Endometrium (tissue), 2 donors: ENCODE results near the gene PA2G4.
"Not testable (repeated sequence)": the region's sequence is repeated elsewhere in the genome, so short reads cannot be mapped to it uniquely, and the experiment has no call there.

ENCODE experiments used
- FAIRE-seq: peaks from 2 replicates; lab custom pipeline; 2012; peaks lifted over from hg19 to GRCh38; lab: Jason Lieb, UNC
- donor health status: control.
- donor health status: control.

PA2G4 gene

GRCh38 chr12:56104109-56104814, at the start of gene PA2G4:
TSS of gene PA2G4 (plus strand) at chr12:56104559. CDS start at chr12:56104738, 179 bp downstream.
- peak; percentile 92 for FAIRE-seq

- not testable (repeated sequence) for FAIRE-seq
Measured at GRCh38 chr12:56059964-56060363, 44.4 kb upstream of the PA2G4 start.

DNA sequence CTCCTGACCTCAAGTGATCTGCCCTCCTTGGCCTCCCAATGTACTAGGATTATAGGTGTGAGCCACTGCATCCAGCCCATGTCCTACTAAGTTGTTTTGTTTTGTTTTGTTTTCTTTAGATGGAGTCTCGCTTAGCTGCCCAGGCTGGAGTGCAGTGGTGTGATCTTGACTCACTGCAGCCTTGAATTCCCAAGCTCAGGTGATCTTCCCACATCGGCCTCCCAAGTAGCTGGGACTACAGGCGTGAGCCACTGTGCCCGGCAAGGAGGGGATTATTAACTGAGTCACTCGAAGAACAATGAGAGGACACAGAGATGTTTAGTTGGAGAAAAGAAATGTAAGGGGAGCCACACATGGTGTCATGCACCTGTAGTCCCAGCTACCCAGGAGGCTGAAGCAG, 42.4 kb upstream of the PA2G4 start:
- FAIRE-seq, result no peak

DNA sequence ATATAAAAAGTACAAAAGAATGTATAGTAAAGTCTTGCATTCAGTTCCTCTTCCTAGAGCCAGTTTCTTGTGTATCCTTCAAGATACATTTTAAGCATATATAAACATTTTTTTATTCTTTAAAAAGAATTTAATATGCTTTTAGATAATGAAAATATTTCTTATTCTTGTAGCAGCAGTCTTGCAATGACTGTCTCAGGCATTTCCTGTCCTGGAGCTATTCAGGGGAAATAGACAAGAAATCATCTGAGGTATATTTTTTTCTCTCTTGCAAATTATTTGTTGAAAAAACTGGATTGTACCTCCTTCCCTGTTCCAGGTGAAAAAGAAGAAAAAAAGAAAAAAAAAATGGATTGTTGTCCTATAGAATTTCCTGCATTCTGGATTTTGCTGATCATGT, 41.4 kb upstream of the PA2G4 start:
- no peak for FAIRE-seq

DNA sequence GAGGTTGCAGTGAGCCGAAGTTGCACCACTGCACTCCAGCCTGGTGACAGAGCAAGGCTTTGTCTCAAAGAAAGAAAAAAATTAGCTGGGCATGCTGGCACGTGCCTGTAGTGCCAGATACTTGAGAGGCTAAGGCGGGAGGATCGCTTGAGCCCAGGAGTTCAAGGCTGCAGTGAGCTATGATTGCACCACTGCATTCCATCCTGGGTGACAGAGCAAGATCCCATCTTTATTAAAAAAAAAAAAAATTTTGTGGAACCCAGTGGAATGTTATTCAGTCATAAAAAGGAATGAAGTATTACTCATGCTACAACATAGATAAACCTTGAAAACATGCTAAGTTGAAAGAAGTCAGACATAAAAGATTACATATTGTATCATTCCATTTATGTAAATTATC, 32.7 kb upstream of the PA2G4 start:
- FAIRE-seq, result no peak

DNA sequence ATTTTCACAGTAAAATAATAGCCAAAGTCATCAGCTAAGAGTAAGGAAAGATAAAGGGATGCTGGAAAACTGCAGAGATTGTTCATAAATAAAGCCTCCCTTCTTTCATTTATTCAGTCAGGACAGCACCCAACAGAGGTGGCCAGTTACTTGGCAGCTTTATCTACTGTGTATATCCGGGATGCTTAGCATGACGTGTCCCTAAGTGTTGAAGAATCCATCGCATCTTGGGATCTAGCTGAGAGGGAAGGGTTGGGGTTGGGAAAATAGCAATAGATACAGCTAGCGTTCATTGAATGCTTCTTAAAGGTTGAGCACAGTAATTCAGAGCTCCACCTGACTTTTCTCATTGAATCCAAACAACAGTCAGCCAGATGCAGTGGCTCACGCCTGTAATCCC, 30.0 kb upstream of the PA2G4 start:
- FAIRE-seq, result no peak

- FAIRE-seq, result not testable (repeated sequence)
Measured at GRCh38 chr12:56077966-56078365, 26.4 kb upstream of the PA2G4 start.

GRCh38 chr12:56078427-56078826, 25.9 kb upstream of the PA2G4 start:
- FAIRE-seq, result no peak

DNA sequence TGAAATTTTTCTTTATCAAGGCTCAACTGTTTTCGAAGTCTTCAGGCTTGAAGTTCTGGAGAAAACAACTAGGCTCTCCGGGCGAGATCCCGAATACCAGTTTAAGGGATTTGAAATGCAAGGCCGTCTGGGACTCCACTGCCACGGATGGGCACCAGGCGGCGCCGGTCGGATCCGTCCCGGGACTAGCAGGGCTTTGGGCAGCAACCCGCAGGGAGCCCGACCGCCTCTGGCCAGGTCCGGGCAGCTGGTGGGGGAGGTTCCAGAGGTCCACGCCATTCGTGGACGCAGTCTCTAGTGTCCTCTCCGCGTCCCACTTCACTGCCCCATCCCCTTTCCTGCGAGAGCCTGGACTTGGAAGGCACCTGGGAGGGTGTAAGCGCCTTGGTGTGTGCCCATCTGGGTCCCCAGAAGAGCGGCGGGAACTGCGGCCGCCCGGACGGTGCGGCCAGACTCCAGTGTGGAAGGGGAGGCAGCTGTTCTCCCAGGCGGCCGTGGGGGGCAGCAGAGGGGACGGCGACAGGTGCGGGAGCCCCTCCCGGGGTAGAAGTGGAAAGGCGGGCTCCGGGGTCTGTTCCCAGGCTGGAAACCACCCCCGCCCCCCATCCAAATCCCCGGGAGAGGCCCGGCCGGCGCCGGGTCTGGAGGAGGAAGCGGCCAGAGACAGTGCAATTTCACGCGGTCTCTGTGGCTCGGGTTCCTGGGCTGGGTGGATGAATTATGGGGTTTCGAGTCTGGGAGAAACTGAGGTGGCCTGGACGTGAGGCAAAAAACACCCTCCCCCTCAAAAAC, 25.2 kb upstream of the PA2G4 start:
- no peak for FAIRE-seq

DNA sequence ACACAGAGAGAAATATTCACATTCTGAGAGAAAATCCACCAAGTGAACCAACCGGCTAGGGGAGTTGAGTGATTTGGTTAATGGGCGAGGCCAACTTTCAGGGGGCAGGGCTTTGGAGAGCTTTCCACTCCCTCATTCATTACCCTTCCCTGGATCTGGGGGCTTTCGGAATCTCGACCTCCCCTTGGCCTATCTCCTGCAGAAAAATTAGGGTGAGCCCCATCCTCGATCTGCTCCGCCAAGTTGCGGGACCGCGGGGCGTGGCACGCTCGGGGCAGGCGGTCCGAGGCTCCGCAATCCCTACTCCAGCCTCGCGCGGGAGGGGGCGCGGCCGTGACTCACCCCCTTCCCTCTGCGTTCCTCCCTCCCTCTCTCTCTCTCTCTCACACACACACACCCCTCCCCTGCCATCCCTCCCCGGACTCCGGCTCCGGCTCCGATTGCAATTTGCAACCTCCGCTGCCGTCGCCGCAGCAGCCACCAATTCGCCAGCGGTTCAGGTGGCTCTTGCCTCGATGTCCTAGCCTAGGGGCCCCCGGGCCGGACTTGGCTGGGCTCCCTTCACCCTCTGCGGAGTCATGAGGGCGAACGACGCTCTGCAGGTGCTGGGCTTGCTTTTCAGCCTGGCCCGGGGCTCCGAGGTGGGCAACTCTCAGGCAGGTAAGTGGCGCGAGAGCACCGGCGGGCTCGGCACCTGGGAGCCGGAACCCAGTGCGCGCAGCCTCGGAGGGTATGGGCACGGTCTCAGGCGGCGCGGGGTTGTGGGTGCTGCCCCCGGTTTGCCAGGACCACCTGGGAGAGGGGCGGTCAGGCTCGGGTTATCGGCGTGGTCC, 24.4 kb upstream of the PA2G4 start, which contains the start of gene ERBB3:
ERBB3 (plus strand) TSS at position 443 of the 833 bp plus-strand sequence; CDS start at position 579, 136 bp downstream.
- no peak for FAIRE-seq

GRCh38 chr12:56080556-56081138, 23.7 kb upstream of the PA2G4 start:
- FAIRE-seq, result no peak

- FAIRE-seq, result no peak
Measured at GRCh38 chr12:56081393-56082347, 22.7 kb upstream of the PA2G4 start.

- FAIRE-seq, result no peak
Measured at GRCh38 chr12:56082382-56082781, 22.0 kb upstream of the PA2G4 start.

- FAIRE-seq, result no peak
Measured at GRCh38 chr12:56082967-56083366, 21.4 kb upstream of the PA2G4 start.

- FAIRE-seq, result no peak
Measured at GRCh38 chr12:56084958-56085543, 19.3 kb upstream of the PA2G4 start.

GRCh38 chr12:56086096-56086495, 18.3 kb upstream of the PA2G4 start:
- FAIRE-seq, result no peak

DNA sequence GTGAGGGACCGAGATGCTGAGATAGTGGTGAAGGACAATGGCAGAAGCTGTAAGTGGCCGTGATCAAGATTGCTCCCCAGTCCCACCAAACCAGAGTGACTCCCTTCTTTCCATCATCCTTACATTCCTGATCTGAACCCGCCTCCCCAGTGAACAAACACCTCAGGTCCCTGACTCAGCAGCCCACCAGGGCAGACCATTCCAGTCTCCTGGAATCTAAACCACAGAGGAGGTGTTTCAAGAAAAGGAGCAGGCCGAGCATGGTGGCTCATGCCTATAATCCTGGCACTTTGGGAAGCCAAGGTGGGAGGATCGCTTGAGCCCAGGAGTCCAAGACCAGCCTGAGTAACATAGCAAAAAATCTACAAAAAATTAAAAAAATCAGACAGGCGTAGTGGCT, 17.8 kb upstream of the PA2G4 start:
- no peak for FAIRE-seq

GRCh38 chr12:56087220-56087619, 17.1 kb upstream of the PA2G4 start:
- no peak for FAIRE-seq

DNA sequence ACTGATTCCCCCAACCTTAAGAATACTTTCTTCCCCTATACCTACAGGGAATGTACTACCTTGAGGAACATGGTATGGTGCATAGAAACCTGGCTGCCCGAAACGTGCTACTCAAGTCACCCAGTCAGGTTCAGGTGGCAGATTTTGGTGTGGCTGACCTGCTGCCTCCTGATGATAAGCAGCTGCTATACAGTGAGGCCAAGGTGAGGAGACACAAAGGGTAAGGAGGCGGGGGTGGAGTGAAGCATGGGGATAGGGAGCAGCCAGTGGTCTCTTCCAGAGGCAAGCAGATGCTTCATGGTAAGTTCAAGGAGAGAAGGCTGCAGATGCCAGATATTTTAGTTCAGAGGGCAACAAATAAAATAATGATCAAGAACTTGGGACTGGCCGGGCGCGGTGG, 6.6 kb upstream of the PA2G4 start:
- no peak for FAIRE-seq

- FAIRE-seq, result no peak
Measured at GRCh38 chr12:56098592-56098991, 5.8 kb upstream of the PA2G4 start.

DNA sequence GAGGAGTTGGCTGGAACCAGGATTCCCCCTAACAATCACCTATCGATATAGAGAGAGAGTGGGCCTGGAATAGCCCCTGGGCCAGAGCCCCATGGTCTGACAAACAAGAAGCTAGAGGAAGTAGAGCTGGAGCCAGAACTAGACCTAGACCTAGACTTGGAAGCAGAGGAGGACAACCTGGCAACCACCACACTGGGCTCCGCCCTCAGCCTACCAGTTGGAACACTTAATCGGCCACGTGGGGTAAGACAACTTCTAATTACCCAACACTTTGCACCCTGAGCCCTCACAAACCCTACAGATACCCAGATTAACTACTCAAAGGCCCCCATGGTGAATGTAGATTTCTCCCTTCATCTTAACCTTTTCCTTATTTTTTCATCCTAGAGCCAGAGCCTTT, 4.6 kb upstream of the PA2G4 start:
- no peak for FAIRE-seq
